Endothelial cell of umbilical vein (primary cell): ENCODE data around the gene IRF6. TPM values are rescaled to one million over a fixed set of nuclear protein-coding genes. Genes with fewer than 3 reads are reported as not detected.

Experiments used
- BruUV-seq: library from RNA; stranded (reverse); fragments of 400-500 nt; replicated peaks from 2 replicates; lab custom pipeline; 2021; lab: Mats Ljungman, UMichigan
- CTCF ChIA-PET: fragments of 300-600, 350-600 bp; sonication (Branson Sonifier 250); formaldehyde crosslinking; loops from one replicate; lab custom pipeline; 2021; ENCODE audit warnings: antibody characterized with exemption, inconsistent platforms; lab: Charles Lee
- POLR2A ChIA-PET: fragments of 300-600, 350-600 bp; sonication (Branson Sonifier 250); formaldehyde crosslinking; loops from one replicate; lab custom pipeline; 2021; ENCODE audit warnings: antibody characterized with exemption, inconsistent platforms; lab: Charles Lee
- DNase-seq: peaks from one replicate; pipeline ENCODE4 v3.0.0-alpha.2; 2011; ENCODE audit warnings: low read depth, low spot score
- FAIRE-seq: peaks from 2 replicates; lab custom pipeline; 2011; peaks lifted over from hg19 to GRCh38; lab: Jason Lieb, UNC
- H2AFZ ChIP-seq: 2 replicates; pipeline ENCODE4 v1.6.0; 2012; ENCODE audit warnings: low read depth, low read length, control low read depth, inconsistent platforms
- H3K27ac ChIP-seq: 2 replicates; pipeline ENCODE4 v1.5.1; 2011; ENCODE audit warnings: low read depth, mild to moderate bottlenecking, control low read depth, low read length, moderate library complexity; ENCODE audit not compliant: insufficient read depth
- H3K27me3 ChIP-seq, 2 experiments: 2 replicates each; pipeline versions ENCODE4 v1.6.0 to v1.6.1; 2011; ENCODE audit warnings: low read length in 2 of 2, mixed read lengths in 1 of 2; ENCODE audit not compliant: control insufficient read depth in 2 of 2, insufficient read depth in 2 of 2
- H3K36me3 ChIP-seq, 2 experiments: 2 replicates in 1 of 2; 3 replicates in 1 of 2; pipeline ENCODE4 v1.5.1; 2011; ENCODE audit warnings: low read length in 2 of 2, mild to moderate bottlenecking in 1 of 2, moderate library complexity in 1 of 2; ENCODE audit not compliant: control insufficient read depth in 2 of 2, insufficient read depth in 2 of 2; ENCODE audit errors: extremely low read depth in 1 of 2
- H3K4me1 ChIP-seq: 3 replicates; pipeline ENCODE4 v1.5.1; 2011; ENCODE audit warnings: mild to moderate bottlenecking, low read length; ENCODE audit not compliant: control insufficient read depth, insufficient read depth; ENCODE audit errors: extremely low read depth
- H3K4me2 ChIP-seq: 2 replicates; pipeline ENCODE4 v1.6.1; 2011; ENCODE audit warnings: low read length, control low read depth, mixed read lengths; ENCODE audit not compliant: insufficient read depth
- H3K4me3 ChIP-seq, 3 experiments: fragments of 200-600 bp in 1 of 3; sonication (generic), shearing (Covaris generic) in 1 of 3; replicated peaks in 1 of 3; 2 replicates each; pipeline ENCODE4 v1.5.1; 2011 to 2016; ENCODE audit warnings: control low read depth in 3 of 3, low read length in 3 of 3, mild to moderate bottlenecking in 2 of 3, inconsistent platforms in 1 of 3, low read depth in 1 of 3, moderate library complexity in 1 of 3; ENCODE audit not compliant: insufficient read depth in 1 of 3
- H3K79me2 ChIP-seq: 2 replicates; pipeline ENCODE4 v1.6.0; 2012; ENCODE audit warnings: low read length, inconsistent platforms; ENCODE audit not compliant: control insufficient read depth, insufficient read depth
- H3K9ac ChIP-seq: replicated peaks from 2 replicates; pipeline ENCODE3; 2011; ENCODE audit warnings: low read length, control low read depth; ENCODE audit not compliant: insufficient read depth; ENCODE audit errors: extremely low read depth
- H3K9me1 ChIP-seq: replicated peaks from 3 replicates; pipeline ENCODE4 v1.6.0; 2011; ENCODE audit warnings: mild to moderate bottlenecking, low read length; ENCODE audit not compliant: control insufficient read depth, insufficient read depth; ENCODE audit errors: extremely low read depth
- H3K9me3 ChIP-seq: replicated peaks from 2 replicates; pipeline ENCODE4 v1.5.1; 2012; ENCODE audit warnings: low read length, inconsistent platforms; ENCODE audit not compliant: control insufficient read depth, insufficient read depth
- H4K20me1 ChIP-seq: replicated peaks from 2 replicates; pipeline ENCODE3; 2011; ENCODE audit warnings: mild to moderate bottlenecking, low read length; ENCODE audit not compliant: control insufficient read depth, insufficient read depth; ENCODE audit errors: extremely low read depth
- EZH2 ChIP-seq: IDR thresholded peaks from 2 replicates; pipeline ENCODE4 v1.6.1; 2012; ENCODE audit warnings: borderline replicate concordance, low read depth, mild to moderate bottlenecking, moderate library complexity, low read length, inconsistent platforms; ENCODE audit not compliant: severe bottlenecking
- FOS ChIP-seq: IDR thresholded peaks from 2 replicates; pipeline ENCODE4 v1.6.1; 2011; ENCODE audit warnings: mild to moderate bottlenecking, low read length, moderate library complexity, borderline replicate concordance; ENCODE audit not compliant: insufficient read depth
- GATA2 ChIP-seq: IDR thresholded peaks from 2 replicates; pipeline ENCODE4 v1.7.0; 2011; ENCODE audit warnings: low read depth, mild to moderate bottlenecking, moderate library complexity, mixed read lengths, low read length; ENCODE audit not compliant: insufficient read length, insufficient read depth
- JUN ChIP-seq: IDR thresholded peaks from 2 replicates; pipeline ENCODE4 v1.6.1; 2011; ENCODE audit warnings: borderline replicate concordance, low read depth; ENCODE audit not compliant: insufficient read length, insufficient read depth
- MYC ChIP-seq: IDR thresholded peaks from one replicate; pipeline ENCODE4 v1.6.1; 2011; ENCODE audit warnings: mild to moderate bottlenecking, low read depth, low read length
- POLR2A ChIP-seq: IDR thresholded peaks from 2 replicates; pipeline ENCODE4 v1.6.1; 2012; ENCODE audit warnings: low read depth, mild to moderate bottlenecking, control low read depth, low read length
- POLR2AphosphoS5 ChIP-seq: IDR thresholded peaks from 2 replicates; pipeline ENCODE4 v1.6.1; 2012; ENCODE audit warnings: low read depth, mild to moderate bottlenecking, control low read depth, low read length, moderate library complexity; ENCODE audit not compliant: insufficient read depth
- dilution Hi-C: fragments of 300-500 bp; cut with MboI; formaldehyde crosslinking; loops from one replicate; pipeline ENCODE4 v1.15.0; 2019; ENCODE audit warnings: low sequenced_read_pairs; ENCODE audit not compliant: extremely low pct_ligation_motif_present
- intact Hi-C: fragments of 100-400 bp; cut with micrococcal nuclease; formaldehyde crosslinking; loops from one replicate; pipeline ENCODE4 v1.10.0; 2022
- polyA plus RNA-seq, 4 experiments: library from polyadenylated mRNA; depleted of rRNA in 3 of 4; stranded (reverse) in 3 of 4; unstranded in 1 of 4; fragments of >200 nt; gene quantifications; 2 replicates each; pipeline versions ENCODE4 v1.2.1 to v1.2.3, GENCODE V29; 2011 to 2012; ENCODE audit warnings: missing spikeins in 1 of 4
- total RNA-seq: library from RNA; stranded (reverse); gene quantifications from 2 replicates; pipeline ENCODE4 v1.2.3, GENCODE V29; 2021
- TF ChIP-seq, protein P1 (sequence below), 2 donors: IDR thresholded peaks; 1 replicate in 1 of 2; 2 replicates in 1 of 2; pipeline ENCODE4 v1.5.1; 2011; ENCODE audit warnings: low read length in 2 of 2, mild to moderate bottlenecking in 2 of 2, moderate library complexity in 2 of 2, control low read depth in 1 of 2, inconsistent platforms in 1 of 2, low read depth in 1 of 2; ENCODE audit not compliant: insufficient read depth in 1 of 2; ENCODE audit errors: extremely low read depth in 1 of 2
- TF ChIP-seq, protein P2 (sequence below): IDR thresholded peaks from 2 replicates; pipeline ENCODE4 v1.6.1; 2011; ENCODE audit not compliant: insufficient read depth, insufficient read length

The IRF6 gene
- total and polyA plus RNA-seq, 2 donors (not counting 3 experiments of a cell fraction or from before 2014, with no cell fraction given): 42.0 to 55.8 TPM

DNA sequence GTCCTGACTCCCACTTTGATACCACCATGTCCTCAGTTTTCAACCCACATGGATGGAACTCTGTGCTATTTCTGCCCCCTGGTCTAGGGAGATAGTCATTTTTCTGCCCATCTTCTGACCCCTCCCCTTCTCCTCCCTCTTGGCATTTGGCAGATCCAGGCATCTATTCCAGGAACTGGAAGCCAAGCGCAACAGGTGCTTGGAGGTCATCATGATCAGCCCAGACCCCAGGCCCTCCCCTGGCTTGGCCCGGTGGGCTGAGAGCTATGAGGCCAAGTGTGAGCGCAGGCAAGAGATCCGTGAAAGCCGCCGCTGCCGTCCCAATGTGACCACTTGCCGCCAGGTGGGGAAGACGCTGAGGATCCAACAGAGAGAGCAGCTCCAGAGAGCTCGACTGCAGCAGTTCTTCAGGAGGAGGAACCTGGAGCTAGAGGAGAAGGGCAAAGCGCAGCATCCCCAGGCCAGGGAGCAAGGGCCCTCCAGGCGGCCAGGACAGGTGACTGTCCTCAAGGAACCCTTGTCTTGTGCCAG is 46.0 kb downstream of the IRF6 start:
- no peaks in the 10 kb centered on the region for H3K79me2 ChIP-seq
- H3K27me3 ChIP-seq: peaks cover 4 to 11% of the 10 kb centered on the region in 2 experiments
- dilution Hi-C loops (no loop called here), intact Hi-C loops (no loop called here)
- TF ChIP-seq FOS: no peak
- TF ChIP-seq, protein P1, sequence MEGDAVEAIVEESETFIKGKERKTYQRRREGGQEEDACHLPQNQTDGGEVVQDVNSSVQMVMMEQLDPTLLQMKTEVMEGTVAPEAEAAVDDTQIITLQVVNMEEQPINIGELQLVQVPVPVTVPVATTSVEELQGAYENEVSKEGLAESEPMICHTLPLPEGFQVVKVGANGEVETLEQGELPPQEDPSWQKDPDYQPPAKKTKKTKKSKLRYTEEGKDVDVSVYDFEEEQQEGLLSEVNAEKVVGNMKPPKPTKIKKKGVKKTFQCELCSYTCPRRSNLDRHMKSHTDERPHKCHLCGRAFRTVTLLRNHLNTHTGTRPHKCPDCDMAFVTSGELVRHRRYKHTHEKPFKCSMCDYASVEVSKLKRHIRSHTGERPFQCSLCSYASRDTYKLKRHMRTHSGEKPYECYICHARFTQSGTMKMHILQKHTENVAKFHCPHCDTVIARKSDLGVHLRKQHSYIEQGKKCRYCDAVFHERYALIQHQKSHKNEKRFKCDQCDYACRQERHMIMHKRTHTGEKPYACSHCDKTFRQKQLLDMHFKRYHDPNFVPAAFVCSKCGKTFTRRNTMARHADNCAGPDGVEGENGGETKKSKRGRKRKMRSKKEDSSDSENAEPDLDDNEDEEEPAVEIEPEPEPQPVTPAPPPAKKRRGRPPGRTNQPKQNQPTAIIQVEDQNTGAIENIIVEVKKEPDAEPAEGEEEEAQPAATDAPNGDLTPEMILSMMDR (IDR thresholded peaks at IDR 0.05; ENCODE audit: extremely low read depth in 1 of 2, insufficient read depth in 1 of 2, low read depth in 1 of 2, low read length in 2 of 2): no peak
- no peak for TF ChIP-seq JUN
- TF ChIP-seq GATA2: no peak
- TF ChIP-seq POLR2A: no peak
- TF ChIP-seq EZH2: no peak
- no peak for TF ChIP-seq MYC
- TF ChIP-seq, protein P2, sequence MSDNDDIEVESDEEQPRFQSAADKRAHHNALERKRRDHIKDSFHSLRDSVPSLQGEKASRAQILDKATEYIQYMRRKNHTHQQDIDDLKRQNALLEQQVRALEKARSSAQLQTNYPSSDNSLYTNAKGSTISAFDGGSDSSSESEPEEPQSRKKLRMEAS: no peak
- no peak for TF ChIP-seq POLR2AphosphoS5
- CTCF ChIA-PET: interaction anchor here (1.0 to 4.2 kb wide), 4 partner anchors 9 to 14 kb away, joined by 3 to 19 read pairs (median 4); no protein-coding TSS in a partner anchor
- H3K9ac ChIP-seq: no peak overlapping the region
- no peak for DNase-seq
- H3K27ac ChIP-seq: no peak overlapping the region
- H3K9me3 ChIP-seq: no peaks in the 10 kb centered on the region
- no peak overlapping the region for H2AFZ ChIP-seq
- no peak for FAIRE-seq
- no peaks in the 10 kb centered on the region for H3K9me1 ChIP-seq
- H3K4me1 ChIP-seq: no peaks in the 10 kb centered on the region
- H4K20me1 ChIP-seq: no peaks in the 10 kb centered on the region
- no peak overlapping the region for H3K4me3 ChIP-seq
- POLR2A ChIA-PET: no interaction called here
- BruUV-seq: no TSS peak
- H3K4me2 ChIP-seq: no peak overlapping the region
- H3K36me3 ChIP-seq: no peaks in the 10 kb centered on the region
